Trophoblast cell (in vitro differentiated cells and primary cell): ENCODE results near the gene ARIH2.

Experiments
- DNase-seq, 2 donors: peaks; one replicate each; pipeline ENCODE4 v3.0.0-alpha.2; 2016
- H2AFZ ChIP-seq: 2 replicates; pipeline ENCODE4 v1.6.1; 2013; ENCODE audit warnings: low read length, moderate library complexity, mild to moderate bottlenecking; ENCODE audit not compliant: insufficient read depth, poor library complexity
- H2AK5ac ChIP-seq: 2 replicates; pipeline ENCODE4 v1.6.1; 2013; ENCODE audit warnings: mild to moderate bottlenecking, low read length
- H2BK120ac ChIP-seq: 2 replicates; pipeline ENCODE4 v1.6.1; 2013; ENCODE audit warnings: low read length, mild to moderate bottlenecking, moderate library complexity; ENCODE audit not compliant: insufficient read depth, poor library complexity
- H2BK12ac ChIP-seq: 2 replicates; pipeline ENCODE4 v1.6.1; 2013; ENCODE audit warnings: mild to moderate bottlenecking, low read length, moderate library complexity
- H2BK5ac ChIP-seq: 2 replicates; pipeline ENCODE4 v1.6.1; 2013; ENCODE audit warnings: low read length, low read depth, moderate library complexity, mild to moderate bottlenecking; ENCODE audit not compliant: poor library complexity
- H3K14ac ChIP-seq: 2 replicates; pipeline ENCODE4 v1.6.1; 2013; ENCODE audit warnings: mild to moderate bottlenecking, low read length
- H3K18ac ChIP-seq: 2 replicates; pipeline ENCODE4 v1.6.1; 2013; ENCODE audit warnings: mild to moderate bottlenecking, low read length
- H3K23ac ChIP-seq: 2 replicates; pipeline ENCODE4 v1.6.1; 2013; ENCODE audit warnings: low read length
- H3K27ac ChIP-seq: 2 replicates; pipeline ENCODE4 v1.5.1; 2013; ENCODE audit warnings: low read depth, mild to moderate bottlenecking, inconsistent platforms, low read length, moderate library complexity
- H3K27me3 ChIP-seq: 2 replicates; pipeline ENCODE4 v1.6.1; 2013; ENCODE audit warnings: inconsistent platforms, mild to moderate bottlenecking, low read length, moderate library complexity; ENCODE audit not compliant: insufficient read depth
- H3K36me3 ChIP-seq, 2 experiments: 1 replicate in 1 of 2; 2 replicates in 1 of 2; pipeline ENCODE4 v1.6.1; 2013; ENCODE audit warnings: low read length in 2 of 2, mild to moderate bottlenecking in 2 of 2, moderate library complexity in 1 of 2; ENCODE audit not compliant: insufficient read depth in 2 of 2, control insufficient read depth in 1 of 2
- H3K4ac ChIP-seq: 2 replicates; pipeline ENCODE4 v1.6.1; 2013; ENCODE audit warnings: low read depth, mild to moderate bottlenecking, low read length, moderate library complexity
- H3K4me1 ChIP-seq, 2 experiments: 1 replicate in 1 of 2; 2 replicates in 1 of 2; pipeline ENCODE4 v1.6.1; 2013; ENCODE audit warnings: low read length in 2 of 2, mild to moderate bottlenecking in 2 of 2, moderate library complexity in 1 of 2; ENCODE audit not compliant: insufficient read depth in 2 of 2, control insufficient read depth in 1 of 2
- H3K4me2 ChIP-seq: 2 replicates; pipeline ENCODE4 v1.6.1; 2013; ENCODE audit warnings: inconsistent platforms, mild to moderate bottlenecking, low read length, moderate library complexity
- H3K4me3 ChIP-seq: 2 replicates; pipeline ENCODE4 v1.5.1; 2013; ENCODE audit warnings: mild to moderate bottlenecking, low read depth, low read length, inconsistent platforms
- H3K79me1 ChIP-seq: one replicate; pipeline ENCODE4 v1.6.1; 2013; ENCODE audit warnings: low read length
- H3K79me2 ChIP-seq: 2 replicates; pipeline ENCODE4 v1.6.1; 2013; ENCODE audit warnings: low read length, mild to moderate bottlenecking; ENCODE audit not compliant: control insufficient read depth, insufficient read depth, poor library complexity
- H3K9ac ChIP-seq: 2 replicates; pipeline ENCODE4 v1.6.1; 2013; ENCODE audit warnings: mild to moderate bottlenecking, low read length
- H3K9me3 ChIP-seq: 2 replicates; pipeline ENCODE4 v1.6.1; 2013; ENCODE audit warnings: low read depth, mild to moderate bottlenecking, control low read depth, inconsistent platforms, low read length; ENCODE audit not compliant: insufficient read depth
- H4K12ac ChIP-seq: 2 replicates; pipeline ENCODE4 v1.6.1; 2013; ENCODE audit warnings: low read depth, mild to moderate bottlenecking, low read length, moderate library complexity
- H4K8ac ChIP-seq: 2 replicates; pipeline ENCODE4 v1.6.1; 2013; ENCODE audit warnings: low read depth, mild to moderate bottlenecking, low read length, moderate library complexity
- H4K91ac ChIP-seq: one replicate; pipeline ENCODE4 v1.6.1; 2013; ENCODE audit warnings: low read depth, mild to moderate bottlenecking, low read length, moderate library complexity
- WGBS: extraction: QIAGEN DNeasy Blood & Tissue Kit; methylation state at CpG from one replicate; pipeline ENCODE4 v1.1.7; 2013; ENCODE audit warnings: missing lambda C conversion rate; ENCODE audit not compliant: insufficient read length, insufficient coverage; ENCODE audit errors: extremely low coverage; 5-methylcytosine and 5-hydroxymethylcytosine counted together

ARIH2 gene

GRCh38 chr3:49028673-49029562 is 110.3 kb downstream of the ARIH2 start, which contains the start of gene IMPDH2:
Gene IMPDH2 (minus strand): TSS chr3:49029398. CDS start chr3:49029350, 48 bp downstream.
- peak within 1 kb of the TSS; percentile 97 for H4K8ac ChIP-seq
- WGBS: no CpG with 5 or more reads among the region's 55 CpGs
- peak within 1 kb of the TSS; percentile 76 for H4K91ac ChIP-seq
- H3K79me2 ChIP-seq: peaks cover 7% of the 10 kb centered on the region
- H3K9ac ChIP-seq: peak within 1 kb of the TSS; percentile 83
- H2BK5ac ChIP-seq: peak within 1 kb of the TSS; percentile 68
- H3K4me3 ChIP-seq: peak within 1 kb of the TSS; percentile 71
- no peaks in the 10 kb centered on the region for H3K27me3 ChIP-seq
- peak; percentile 97 to 99 for DNase-seq
- peak within 1 kb of the TSS; percentile 91 for H2AK5ac ChIP-seq
- H4K12ac ChIP-seq: peak within 1 kb of the TSS; percentile 93
- peak within 1 kb of the TSS; percentile 98 for H3K14ac ChIP-seq
- H3K36me3 ChIP-seq: peaks cover 55 to 76% of the 10 kb centered on the region in 2 experiments
- peak within 1 kb of the TSS; percentile 89 for H3K18ac ChIP-seq
- peak within 1 kb of the TSS; percentile 16 for H3K27ac ChIP-seq
- H2AFZ ChIP-seq: peak within 1 kb of the TSS; percentile 72
- H3K23ac ChIP-seq: no peak within 1 kb of the TSS
- peak within 1 kb of the TSS; percentile 87 for H3K4ac ChIP-seq
- H3K4me1 ChIP-seq: peaks cover 9% of the 10 kb centered on the region in 2 experiments
- peaks cover 4% of the 10 kb centered on the region for H3K9me3 ChIP-seq
- H3K79me1 ChIP-seq: peaks cover 3% of the 10 kb centered on the region
- H2BK12ac ChIP-seq: peak within 1 kb of the TSS; percentile 8
- peak within 1 kb of the TSS; percentile 82 for H3K4me2 ChIP-seq
- H2BK120ac ChIP-seq: peak within 1 kb of the TSS; percentile 82

DNA sequence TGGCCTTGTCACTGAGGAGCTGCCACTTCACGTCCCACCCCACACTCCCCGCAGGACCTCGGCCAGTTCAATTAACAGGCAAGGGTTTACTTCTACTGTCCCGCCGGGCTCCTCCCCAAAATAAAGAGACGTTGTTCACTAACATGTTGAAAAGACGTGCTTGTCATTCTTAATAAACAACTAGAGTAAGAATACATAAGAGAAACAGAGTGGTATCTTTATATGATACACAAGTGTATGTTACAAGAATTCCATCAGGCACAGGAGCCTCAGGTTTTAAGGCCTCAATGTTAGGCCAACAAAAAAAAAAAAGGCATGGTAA is 110.9 kb downstream of the ARIH2 start:
- no peak overlapping the region for H4K12ac ChIP-seq
- no peaks in the 10 kb centered on the region for H3K27me3 ChIP-seq
- H2BK120ac ChIP-seq: no peak overlapping the region
- H2BK5ac ChIP-seq: no peak overlapping the region
- no peak overlapping the region for H4K91ac ChIP-seq
- H3K14ac ChIP-seq: no peak overlapping the region
- no peak overlapping the region for H3K9ac ChIP-seq
- no peak overlapping the region for H2AK5ac ChIP-seq
- H3K23ac ChIP-seq: no peak overlapping the region
- peaks cover 3% of the 10 kb centered on the region for H3K79me1 ChIP-seq
- H3K4me1 ChIP-seq: peaks cover 9% of the 10 kb centered on the region in 2 experiments
- no peak overlapping the region for H3K18ac ChIP-seq
- peaks cover 7% of the 10 kb centered on the region for H3K79me2 ChIP-seq
- H3K27ac ChIP-seq: no peak overlapping the region
- no peak overlapping the region for H4K8ac ChIP-seq
- peaks cover 3% of the 10 kb centered on the region for H3K9me3 ChIP-seq
- no peak overlapping the region for H2AFZ ChIP-seq
- peaks cover 54 to 75% of the 10 kb centered on the region in 2 experiments for H3K36me3 ChIP-seq
- H2BK12ac ChIP-seq: no peak overlapping the region
- H3K4ac ChIP-seq: no peak overlapping the region
- no CpG with 5 or more reads among the region's 7 CpGs for WGBS
- peak overlapping the region; percentile 47 for H3K4me2 ChIP-seq
- no peak overlapping the region for H3K4me3 ChIP-seq
- no peak for DNase-seq

GRCh38 chr3:49030321-49030720 is 111.7 kb downstream of the ARIH2 start:
- no CpG with 5 or more reads among the region's 6 CpGs for WGBS
- H4K91ac ChIP-seq: no peak overlapping the region

DNA sequence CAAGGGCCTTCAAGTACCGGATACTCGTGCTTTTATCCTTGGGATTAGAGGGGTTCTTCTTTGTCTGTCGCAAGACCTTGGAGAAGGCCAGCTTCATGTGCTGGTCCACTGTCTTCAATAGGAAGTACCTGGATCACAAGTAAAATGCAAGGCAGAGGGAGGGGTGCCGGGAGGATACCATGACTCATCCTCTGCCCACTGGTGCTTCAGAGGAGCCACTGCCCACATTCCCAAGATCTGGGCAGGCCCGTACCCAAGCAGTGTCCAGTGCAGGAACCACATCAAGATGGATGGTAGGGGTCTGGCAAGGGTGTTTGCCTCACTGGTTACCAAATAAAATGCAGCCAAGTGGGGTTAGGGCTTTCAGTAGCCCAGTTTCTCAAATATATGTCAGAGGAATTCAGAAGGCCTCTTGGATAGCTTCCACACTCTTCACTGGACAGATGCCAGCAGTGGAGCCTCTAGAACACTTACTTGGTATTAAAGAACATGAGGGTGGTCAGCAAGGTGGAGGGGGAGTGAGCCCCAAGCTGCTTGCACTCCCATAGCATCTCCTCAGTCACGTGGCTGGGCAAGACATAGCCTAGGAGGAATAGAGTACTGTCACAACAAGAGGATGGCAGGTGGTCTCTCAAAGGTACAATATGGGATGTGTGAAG is 114.1 kb downstream of the ARIH2 start:
- Histone ChIP-seq H4K91ac (no peak overlapping the region), H2BK12ac (no peak overlapping the region), H3K27ac (no peak overlapping the region), H2BK5ac (no peak overlapping the region), H3K4ac (no peak overlapping the region), H3K4me3 (no peak overlapping the region), H3K14ac (no peak overlapping the region), H3K79me1 (peaks cover 3% of the 10 kb centered on the region), H3K18ac (no peak overlapping the region), H4K8ac (no peak overlapping the region), H3K36me3 (peaks cover 44 to 68% of the 10 kb centered on the region in 2 experiments), H3K9me3 (no peaks in the 10 kb centered on the region), H3K4me2 (no peak overlapping the region), H3K9ac (no peak overlapping the region), H3K79me2 (peaks cover 7% of the 10 kb centered on the region), H3K4me1 (peaks cover 9% of the 10 kb centered on the region in 2 experiments), H2AK5ac (no peak overlapping the region), H2AFZ (no peak overlapping the region), H2BK120ac (no peak overlapping the region), H3K23ac (no peak overlapping the region), H3K27me3 (no peaks in the 10 kb centered on the region), H4K12ac (no peak overlapping the region)
- no CpG with 5 or more reads among the region's 6 CpGs for WGBS
- DNase-seq: no peak

More at GRCh38 chr3:49030321-49030720, 111.7 kb downstream of the ARIH2 start:
- Histone ChIP-seq H3K4ac (no peak overlapping the region), H2AFZ (no peak overlapping the region), H2BK12ac (no peak overlapping the region), H3K23ac (no peak overlapping the region), H4K12ac (no peak overlapping the region), H3K14ac (no peak overlapping the region), H3K36me3 (peaks cover 48 to 75% of the 10 kb centered on the region in 2 experiments), H3K9ac (no peak overlapping the region), H3K4me2 (no peak overlapping the region), H4K8ac (no peak overlapping the region), H2AK5ac (no peak overlapping the region), H3K4me1 (peaks cover 9% of the 10 kb centered on the region in 2 experiments), H3K27me3 (no peaks in the 10 kb centered on the region), H3K79me1 (peaks cover 3% of the 10 kb centered on the region), H3K79me2 (peaks cover 7% of the 10 kb centered on the region), H2BK120ac (no peak overlapping the region), H3K18ac (no peak overlapping the region), H3K9me3 (peaks cover 2% of the 10 kb centered on the region), H2BK5ac (no peak overlapping the region), H3K4me3 (no peak overlapping the region), H3K27ac (no peak overlapping the region)
- no peak for DNase-seq
